Measurements from ENCODE around the gene F13A1.

DNA sequence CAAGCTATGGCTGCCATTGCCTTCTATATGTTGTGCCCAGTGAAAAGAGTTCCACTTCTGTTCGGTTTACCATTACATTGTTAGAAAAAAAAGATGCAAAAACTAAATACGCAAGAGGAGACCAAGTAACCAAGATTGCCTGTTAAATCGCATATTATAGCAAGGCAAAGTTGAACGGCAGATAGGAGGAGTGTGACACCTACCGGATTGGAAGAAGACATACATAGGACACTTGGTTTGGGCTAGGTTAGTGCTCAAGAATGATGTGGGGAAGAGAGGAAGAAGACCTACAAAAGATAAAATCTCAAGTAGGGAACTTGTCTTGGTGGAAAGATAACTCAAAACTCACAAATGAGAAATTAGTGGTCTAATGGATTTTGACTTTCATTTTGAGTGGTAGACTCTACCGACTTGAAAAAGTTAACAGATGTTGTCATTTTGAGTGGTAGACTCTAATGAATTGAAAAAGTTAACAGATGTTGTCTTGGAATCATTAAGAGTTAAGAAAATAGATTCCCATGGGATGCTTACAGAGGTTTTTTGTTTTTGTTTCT, 95.5 kb downstream of the F13A1 start:
- no peak for TF ChIP-seq ZC3H10 (CRISPR knock-in tag; IDR thresholded peaks at IDR 0.05)
- no peak for TF ChIP-seq SNAI2 (CRISPR knock-in tag; IDR thresholded peaks at IDR 0.05)
- TF ChIP-seq, protein P1, sequence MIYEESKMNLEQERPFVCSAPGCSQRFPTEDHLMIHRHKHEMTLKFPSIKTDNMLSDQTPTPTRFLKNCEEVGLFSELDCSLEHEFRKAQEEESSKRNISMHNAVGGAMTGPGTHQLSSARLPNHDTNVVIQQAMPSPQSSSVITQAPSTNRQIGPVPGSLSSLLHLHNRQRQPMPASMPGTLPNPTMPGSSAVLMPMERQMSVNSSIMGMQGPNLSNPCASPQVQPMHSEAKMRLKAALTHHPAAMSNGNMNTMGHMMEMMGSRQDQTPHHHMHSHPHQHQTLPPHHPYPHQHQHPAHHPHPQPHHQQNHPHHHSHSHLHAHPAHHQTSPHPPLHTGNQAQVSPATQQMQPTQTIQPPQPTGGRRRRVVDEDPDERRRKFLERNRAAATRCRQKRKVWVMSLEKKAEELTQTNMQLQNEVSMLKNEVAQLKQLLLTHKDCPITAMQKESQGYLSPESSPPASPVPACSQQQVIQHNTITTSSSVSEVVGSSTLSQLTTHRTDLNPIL (CRISPR knock-in tag; IDR thresholded peaks at IDR 0.05; ENCODE audit: low read depth) = no peak
- no peak for TF ChIP-seq GLIS3 (CRISPR knock-in tag; IDR thresholded peaks at IDR 0.05)
- TF ChIP-seq POU6F1 (CRISPR knock-in tag; IDR thresholded peaks at IDR 0.05; ENCODE audit: borderline replicate concordance, low read depth) = no peak
- TF ChIP-seq ZFP30 (CRISPR knock-in tag; IDR thresholded peaks at IDR 0.05) = no peak
- no peak for TF ChIP-seq ZNF70 (CRISPR knock-in tag; IDR thresholded peaks at IDR 0.05)
- TF ChIP-seq ZFP3 (CRISPR knock-in tag; IDR thresholded peaks at IDR 0.05) = no peak
- no peak for TF ChIP-seq CSDC2 (CRISPR knock-in tag; IDR thresholded peaks at IDR 0.05)
- TF ChIP-seq PPARA (CRISPR knock-in tag; IDR thresholded peaks at IDR 0.05; ENCODE audit: borderline replicate concordance) = no peak
- no peak for TF ChIP-seq ISL1 (CRISPR knock-in tag; IDR thresholded peaks at IDR 0.05)
- TF ChIP-seq ZNF565 (CRISPR knock-in tag; conservative IDR thresholded peaks at IDR 0.05; ENCODE audit: low read depth) = no peak
- TF ChIP-seq, protein P2, sequence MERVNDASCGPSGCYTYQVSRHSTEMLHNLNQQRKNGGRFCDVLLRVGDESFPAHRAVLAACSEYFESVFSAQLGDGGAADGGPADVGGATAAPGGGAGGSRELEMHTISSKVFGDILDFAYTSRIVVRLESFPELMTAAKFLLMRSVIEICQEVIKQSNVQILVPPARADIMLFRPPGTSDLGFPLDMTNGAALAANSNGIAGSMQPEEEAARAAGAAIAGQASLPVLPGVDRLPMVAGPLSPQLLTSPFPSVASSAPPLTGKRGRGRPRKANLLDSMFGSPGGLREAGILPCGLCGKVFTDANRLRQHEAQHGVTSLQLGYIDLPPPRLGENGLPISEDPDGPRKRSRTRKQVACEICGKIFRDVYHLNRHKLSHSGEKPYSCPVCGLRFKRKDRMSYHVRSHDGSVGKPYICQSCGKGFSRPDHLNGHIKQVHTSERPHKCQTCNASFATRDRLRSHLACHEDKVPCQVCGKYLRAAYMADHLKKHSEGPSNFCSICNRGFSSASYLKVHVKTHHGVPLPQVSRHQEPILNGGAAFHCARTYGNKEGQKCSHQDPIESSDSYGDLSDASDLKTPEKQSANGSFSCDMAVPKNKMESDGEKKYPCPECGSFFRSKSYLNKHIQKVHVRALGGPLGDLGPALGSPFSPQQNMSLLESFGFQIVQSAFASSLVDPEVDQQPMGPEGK (CRISPR knock-in tag; IDR thresholded peaks at IDR 0.05; ENCODE audit: borderline replicate concordance) = no peak

All from SK-N-SH treated with all-trans-retinoic acid at 6 μM for 48 hours (cell line).